NCI-H187 treated with DMSO at 0.1 percent for 48 hours (cell line): ENCODE results near the gene SNCA.

Experiments
- DNase-seq: peaks from one replicate; lab custom pipeline; 2025; lab: John Stamatoyannopoulos, UW

Gene SNCA

DNA sequence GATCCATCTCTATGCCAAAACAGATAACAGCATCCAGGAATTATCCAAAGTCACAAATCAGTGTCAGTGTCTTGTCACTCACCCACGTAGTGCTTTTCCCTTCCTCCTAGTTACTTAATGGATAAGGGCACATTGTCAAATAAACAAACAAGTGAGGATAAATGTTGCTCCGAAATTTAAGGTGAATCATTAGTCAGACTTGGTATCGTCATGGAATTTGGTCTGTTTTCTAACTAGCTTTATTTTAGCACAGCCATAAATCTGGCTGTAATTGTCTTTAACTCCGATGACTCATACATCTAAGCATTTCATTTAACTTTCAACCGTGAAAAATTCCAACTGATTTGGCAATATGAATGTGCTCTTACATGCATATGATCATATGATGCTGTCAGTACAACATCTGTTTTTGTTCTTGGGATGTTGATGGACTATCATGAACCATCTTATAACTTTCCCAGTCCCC, 83.3 kb downstream of the SNCA start:
- DNase-seq = no peak

DNA sequence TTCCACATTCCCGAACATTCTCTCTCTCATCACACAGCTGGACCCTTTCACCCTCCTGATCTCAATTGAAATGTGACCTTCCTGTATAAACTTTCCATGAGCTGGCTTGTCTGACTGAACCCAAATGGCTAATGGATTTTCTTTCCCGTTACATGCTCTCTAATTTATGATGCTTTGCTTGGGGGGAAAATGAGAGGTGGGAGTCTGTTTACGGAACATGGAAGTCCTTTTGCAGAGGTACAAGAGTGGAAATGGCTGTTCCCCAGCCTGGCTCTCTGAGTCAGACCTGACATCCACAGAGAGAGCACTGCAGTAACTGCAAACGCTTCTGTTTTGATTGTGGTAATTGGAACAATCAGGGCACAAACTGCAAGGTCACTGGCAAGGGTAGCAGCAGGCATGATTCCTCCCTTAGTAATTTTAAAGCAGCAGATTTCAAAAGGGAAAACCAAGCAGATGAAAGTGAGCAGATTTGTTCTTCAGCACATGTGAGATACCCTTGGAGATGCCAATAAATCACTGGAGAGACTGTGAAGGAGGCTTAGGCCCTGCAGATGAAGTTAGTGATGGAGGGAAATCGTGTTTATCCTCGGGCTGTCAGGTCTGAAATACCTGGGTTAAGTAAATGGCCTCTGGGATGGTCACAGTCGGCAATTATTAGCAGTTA, 83.9 kb downstream of the SNCA start:
- no peak for DNase-seq

DNA sequence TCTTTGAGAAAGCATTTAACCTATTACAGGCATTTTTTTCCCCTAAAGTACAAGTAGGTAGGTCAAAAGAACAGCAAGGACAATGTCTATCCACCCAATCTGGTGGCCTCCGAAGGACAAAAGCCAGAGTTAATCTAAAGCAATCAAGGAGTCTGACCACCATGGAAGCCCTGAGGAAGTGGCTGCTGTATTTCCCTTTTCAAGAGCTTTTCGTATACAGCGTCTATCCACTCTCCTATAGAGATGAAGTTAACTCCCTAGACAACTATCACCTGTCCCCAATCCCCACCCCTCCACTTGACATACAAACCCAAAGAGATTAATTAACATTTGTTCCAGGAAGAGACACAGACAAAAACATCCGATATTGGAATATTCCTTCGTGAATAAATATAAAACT, 85.5 kb downstream of the SNCA start:
- no peak for DNase-seq

DNA sequence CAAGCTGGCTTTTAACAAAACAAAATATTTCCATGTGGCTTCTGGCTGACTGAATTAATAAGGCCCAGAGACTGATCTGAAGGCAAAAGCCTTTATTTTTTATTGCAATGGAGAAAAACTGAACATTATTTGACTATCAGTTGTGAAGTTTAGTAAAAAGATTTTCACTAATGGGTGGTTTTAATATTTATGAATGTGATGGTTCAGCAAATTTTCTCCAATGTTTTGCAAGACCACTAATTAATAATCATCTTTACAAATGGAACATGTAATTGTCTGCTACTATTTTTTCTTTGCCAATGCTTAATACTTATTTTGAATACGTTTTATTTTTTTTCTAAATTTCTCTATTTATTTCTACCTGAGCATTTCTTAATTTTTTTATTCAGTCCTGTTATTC, 90.6 kb downstream of the SNCA start:
- DNase-seq = no peak

DNA sequence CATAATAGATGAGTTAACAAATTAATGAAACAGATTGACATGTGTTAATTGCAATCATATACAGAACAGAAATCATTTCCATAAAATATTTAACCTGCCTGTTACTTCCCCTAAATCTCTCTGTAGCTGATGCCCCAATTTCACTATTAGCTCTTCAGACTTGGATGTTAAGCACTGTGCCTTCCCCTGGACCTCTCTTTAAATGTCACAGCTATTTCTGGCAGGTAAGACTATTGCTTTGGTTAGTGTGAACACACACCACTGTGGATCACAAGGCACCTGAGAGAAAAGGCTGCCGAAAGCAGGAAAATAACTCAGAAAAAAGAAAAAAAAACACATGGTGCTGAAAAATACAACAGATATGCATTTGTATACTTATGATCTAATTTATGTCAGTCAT, 91.3 kb downstream of the SNCA start:
- no peak for DNase-seq

DNA sequence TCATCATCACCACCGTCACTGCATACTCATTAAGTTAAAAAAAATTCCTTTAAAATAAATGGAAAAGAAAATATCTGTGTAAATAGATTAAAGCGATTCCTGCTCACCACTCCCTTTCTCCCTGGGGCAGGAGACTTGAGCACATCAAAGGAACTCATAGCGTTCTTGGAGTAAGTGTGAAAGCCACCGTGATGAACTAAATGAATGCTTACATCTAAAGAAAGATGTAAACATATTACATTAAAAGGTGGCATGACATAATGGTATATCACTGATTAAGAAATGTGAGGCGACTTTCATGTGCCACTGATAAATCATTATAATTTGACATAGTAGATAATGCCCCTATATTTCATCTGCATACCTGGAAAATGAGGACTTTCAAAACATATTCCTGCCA, 92.0 kb downstream of the SNCA start:
- DNase-seq = no peak

DNA sequence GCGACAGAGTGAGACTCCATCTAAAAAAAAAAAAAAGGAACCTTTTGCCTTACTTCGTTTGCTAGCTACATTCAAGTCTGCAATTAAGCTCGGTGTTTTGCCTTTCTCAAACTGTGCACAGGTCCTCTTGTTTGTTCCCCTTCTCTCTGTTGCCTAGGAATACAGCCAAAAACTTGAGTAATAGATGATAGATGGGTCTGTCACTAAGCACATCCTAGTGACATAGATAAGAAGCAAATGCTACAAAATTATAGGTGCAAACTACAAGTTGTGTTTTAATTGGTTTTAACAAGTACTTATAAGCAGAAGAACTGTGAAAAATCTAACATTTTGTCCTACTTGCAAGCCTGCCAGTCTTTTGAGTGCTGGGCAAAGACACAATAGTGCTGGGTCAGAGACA, 95.2 kb downstream of the SNCA start:
- no peak for DNase-seq

DNA sequence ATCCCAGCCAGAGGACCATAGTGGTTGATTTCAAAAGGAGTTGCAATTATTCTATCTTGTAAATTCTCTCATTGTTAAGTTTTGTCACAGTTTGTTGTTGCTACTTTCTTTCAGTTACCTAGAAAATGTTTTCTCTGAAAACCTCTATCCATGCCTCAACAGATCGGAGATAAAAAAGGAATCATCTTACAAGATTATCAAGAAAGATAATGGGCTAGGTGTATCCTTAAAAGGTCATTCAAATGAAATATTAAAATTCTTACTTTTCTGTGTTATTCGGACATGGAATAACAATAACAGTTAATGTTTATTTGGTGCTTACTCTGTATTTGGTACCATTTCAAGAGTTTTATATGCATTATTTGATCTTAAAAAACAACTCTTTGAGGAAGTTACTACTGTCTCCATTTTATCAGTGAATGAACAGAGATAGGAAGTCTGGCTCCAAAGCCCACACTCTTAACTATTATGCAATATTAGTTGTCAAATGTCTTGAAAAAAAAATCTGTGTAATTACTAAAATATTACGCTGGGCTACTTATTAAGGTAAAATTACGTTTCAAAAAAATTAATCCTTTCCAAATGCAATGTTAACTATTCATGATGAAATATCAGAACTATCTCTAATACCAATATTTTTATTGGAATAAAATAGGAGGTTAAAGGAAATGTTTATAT, 97.5 kb downstream of the SNCA start:
- DNase-seq = no peak

DNA sequence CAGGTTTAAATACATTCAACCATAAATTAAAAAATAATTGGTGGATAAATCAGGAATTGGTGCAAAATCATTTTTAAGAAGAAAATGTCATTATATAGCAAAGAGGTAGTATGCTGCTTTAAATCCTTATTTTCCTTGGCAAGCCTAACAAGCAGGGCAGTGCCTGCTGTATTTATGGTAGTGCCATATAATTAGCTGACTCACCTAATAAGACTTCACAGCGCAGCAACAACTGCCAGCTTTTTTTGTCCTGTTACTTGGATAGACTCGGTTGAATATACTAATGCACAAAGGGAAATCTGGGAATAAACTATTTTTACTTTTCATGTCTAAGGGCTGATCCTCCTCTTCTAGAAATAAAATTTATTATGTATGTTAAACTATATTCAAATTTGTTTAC, 99.1 kb downstream of the SNCA start:
- no peak for DNase-seq

DNA sequence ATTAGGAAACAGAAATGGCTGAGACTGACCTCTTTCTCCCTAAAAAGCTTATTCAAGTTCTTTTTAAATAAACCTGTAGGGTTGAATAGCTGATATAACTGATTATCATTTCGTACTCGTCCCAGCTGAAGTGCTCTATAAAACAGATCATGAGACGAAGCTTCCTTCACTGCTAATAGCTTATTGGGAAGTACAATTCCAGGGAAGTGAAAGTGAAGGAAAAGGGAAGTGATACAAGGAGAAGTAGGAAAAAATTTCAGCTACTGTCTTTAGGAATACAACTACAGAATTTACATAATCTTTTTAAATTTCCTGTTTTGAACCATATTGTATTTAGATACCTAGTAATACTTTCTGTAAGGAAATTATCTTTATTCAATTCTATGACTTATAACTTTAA, 103.0 kb downstream of the SNCA start:
- no peak for DNase-seq

DNA sequence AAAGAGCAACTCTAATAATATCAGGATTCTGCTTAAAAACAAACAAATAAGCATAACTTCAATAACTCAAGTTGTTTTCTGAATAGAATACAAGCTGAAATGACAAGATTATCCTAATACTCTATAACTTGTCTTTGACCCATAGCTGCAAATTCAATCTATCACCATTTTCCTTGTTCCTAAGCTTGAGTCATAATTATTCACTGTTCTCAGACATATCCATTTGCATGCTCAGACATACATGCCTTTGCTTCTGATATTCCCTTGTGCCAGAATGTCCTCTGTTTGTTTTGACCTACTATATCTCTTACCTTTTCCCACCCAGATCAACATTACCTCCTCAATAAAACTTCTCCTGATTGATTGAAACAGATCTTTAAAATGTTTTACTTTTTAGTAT, 109.7 kb downstream of the SNCA start:
- DNase-seq = no peak

DNA sequence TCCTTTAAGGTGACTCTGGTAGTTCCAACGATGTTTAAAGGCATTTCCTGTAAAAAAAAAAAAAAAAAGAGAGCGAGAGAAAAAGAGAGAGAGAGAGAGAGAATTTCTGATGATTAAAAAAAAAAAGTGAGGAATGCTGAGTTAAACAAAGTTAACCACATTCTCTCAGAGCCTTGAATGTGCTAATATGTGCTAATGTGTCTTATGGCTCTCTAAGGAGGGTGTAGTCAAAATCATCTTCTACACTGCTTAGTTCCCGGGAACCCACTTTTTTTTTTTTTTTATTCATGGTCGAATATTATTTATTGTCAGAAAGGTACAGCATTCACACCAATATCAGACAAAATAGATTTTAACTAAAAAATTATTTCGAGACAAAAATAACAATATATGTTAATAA, 111.7 kb downstream of the SNCA start:
- no peak for DNase-seq

DNA sequence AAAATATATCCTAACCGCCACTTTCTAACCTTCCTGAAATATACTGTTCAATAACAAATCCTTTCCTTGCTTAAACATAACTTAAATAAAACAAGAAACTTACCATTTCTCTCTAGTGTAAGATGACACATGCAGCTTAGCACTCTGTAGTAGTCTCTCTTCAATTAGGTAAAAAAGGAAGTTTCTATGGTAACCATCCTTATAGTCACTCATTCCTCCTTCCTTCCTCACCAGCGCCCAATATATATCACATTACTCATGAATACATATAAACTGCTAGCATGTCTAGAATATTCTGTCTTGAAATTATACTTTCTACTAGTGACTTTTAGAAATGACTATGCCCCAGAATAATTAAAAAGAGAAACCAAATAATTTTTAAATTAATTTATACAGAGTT, 112.2 kb downstream of the SNCA start:
- no peak for DNase-seq

DNA sequence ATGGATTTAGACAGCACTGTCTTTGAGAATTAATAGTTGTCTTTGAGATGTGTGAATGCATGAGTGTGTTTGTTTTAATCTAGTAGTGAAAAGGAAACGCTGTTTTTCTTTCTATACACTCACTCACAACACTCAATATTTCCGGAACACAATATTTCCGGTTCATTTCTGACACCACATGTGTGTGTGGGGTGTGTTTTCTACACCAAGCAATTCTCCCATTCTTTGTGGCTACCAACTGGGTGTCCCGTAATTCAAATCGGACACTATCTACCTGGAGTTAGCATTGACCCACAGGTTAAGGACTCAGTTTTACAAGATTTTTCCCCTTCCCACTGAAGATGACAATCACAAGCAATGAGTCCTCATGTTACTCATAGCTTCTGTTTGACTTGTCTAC, 113.9 kb downstream of the SNCA start:
- no peak for DNase-seq

DNA sequence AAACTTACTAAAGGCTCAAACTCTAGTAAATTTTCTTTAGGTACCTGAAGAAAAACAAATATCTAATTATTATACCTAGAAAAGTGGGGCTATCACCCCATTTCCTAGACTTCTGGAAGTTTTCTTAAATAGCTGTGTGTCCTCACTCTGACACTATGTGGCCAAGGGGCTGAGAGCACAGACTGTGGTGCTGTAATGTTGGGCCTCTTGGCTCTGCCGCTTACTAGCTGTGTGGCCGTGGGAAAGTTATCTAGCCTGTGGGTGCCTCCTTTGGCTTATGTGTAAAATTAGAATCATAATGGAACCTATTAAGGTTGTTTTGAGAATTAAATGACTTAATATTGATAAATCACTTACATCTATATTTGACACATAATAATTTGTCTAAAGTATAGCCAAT, 114.4 kb downstream of the SNCA start:
- no peak for DNase-seq

DNA sequence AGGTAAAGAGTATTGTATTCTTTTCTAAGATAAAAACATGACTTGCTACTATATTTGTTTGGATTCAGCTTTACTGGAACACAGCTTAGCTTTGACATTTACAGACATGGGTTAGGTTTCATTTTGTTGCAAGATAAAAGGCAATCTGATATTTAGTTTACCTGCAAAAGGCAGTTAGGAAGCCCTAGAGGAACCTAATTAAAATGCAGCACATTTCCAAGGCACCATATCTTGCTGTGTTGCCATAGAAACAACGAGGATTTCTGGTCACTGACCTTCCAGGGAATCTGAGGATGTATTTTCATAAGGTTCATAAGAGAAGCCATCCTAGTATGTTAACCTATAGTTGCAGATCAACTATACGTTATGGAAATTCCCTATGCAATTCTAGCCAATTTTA, 116.0 kb downstream of the SNCA start:
- DNase-seq = no peak

DNA sequence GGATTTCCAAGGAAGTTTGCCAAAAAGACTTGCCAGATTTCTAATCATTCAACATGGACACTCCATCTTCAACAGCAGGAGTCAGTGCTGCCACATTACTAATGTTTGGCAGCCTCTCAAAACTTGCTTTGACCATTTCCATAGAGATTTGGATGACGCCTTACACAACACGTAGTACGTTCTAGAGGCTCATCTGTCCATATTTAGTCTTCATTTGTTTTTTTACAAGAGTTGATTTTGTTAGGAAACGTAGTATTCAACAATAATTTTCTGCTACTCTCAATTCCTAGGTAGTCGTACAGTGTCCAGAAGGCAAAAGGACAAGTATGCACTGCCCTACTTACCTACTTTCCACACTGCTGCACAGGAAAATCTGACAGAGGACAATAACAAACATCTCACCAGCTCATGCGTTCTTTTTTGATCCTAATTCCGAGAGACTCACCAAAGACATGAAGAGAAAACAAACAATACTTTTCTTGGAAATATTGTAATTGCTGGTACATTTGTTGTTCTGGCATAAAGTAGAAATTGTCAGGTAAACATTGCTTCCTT, 117.3 kb downstream of the SNCA start:
- no peak for DNase-seq

DNA sequence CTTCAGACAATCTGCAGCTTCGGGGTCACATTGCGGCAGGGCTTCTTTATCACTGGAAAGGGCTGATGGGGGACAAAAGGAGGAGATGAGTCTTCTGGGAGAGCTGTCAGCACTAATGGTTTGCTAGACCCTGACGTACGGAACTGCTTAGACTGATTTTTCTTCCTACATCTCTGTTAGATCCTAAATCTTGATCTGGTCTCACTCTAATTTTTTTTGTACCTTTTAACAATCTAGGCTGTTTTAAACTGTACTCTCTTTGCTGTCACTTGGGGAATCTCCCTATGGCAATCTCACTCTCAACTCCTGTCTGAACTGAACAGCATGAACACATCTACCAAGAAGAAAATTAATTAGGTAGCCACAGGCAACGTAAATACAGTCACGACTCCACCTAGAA, 120.1 kb downstream of the SNCA start:
- DNase-seq = no peak

DNA sequence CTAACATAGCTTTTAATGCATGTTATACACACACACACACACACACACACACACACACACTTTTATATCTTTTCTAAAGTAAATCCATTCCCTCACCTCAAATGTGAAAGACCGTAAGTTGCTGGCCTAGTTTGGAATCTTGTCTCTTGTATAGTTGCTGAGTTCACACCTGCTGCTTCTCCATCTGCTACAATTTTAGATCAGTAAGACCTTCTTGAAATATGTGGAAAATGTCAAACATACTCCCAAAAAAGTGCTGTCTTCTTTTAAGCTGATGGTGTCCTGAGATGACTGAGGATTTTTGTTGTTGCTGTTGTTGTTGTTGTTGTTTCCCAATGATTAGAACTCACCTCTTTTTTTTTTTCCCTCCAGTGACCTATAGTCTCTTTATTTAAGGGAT, 121.3 kb downstream of the SNCA start:
- no peak for DNase-seq

DNA sequence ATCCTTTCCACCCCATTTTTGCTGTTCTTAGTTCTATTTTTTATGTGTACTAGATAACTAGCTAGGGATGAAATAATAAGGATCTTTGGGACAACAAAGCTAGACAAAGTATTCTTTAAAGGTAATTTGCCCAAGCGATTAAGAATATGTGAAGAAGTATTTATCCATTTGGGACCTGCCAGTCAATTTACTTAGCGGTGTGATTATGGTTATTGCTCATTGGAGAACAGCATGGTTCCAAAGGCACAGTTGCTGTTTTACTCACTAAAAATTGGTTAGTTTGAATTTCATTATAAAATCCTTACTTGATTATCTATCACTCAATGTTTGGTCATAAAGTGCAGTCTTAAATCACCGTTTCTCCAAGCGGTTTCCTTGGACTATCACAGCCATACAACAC, 124.1 kb downstream of the SNCA start:
- DNase-seq = no peak

DNA sequence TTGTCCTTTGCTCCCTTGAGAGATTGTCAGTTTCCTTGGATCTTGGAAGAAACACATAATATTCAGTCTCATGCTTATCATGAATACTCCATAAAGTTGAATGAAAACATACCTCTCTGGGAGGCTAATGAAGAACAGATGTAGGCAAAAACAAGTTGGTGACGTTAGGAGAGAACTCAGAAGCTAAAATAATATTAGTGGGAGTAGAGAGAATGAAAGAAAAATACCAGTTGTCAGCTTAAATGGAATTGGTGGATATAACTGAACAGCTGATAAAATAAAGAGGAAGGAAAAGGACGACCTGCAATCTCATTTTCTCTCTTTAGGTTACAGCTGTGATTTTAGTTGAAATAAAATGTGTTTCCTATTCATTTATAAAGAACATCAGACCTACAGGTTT, 124.8 kb downstream of the SNCA start:
- no peak for DNase-seq

DNA sequence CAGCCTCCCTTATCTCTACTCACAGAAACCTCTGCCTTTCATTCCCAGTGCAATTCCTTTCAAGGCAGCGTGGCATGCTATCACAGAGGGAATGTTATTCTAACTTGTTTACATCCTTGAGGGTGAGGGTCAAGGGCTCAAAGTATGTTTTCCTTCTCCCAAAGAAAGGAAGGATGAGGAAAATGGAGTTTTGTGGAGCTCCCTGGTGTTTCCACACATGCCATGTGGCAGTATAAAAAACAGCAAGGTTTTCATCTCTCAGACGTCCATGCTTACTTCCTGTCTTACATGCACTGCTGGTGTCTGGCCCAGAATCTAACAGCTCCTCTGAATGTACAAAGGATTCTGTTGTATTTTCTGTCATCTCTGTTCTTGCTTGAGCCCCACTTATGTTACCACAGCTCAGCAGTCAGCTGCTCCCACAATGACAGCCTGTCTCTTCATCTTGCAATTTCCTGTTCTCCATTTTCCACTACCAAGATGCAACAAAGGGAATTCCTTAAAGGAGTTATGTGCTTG, 128.0 kb downstream of the SNCA start:
- DNase-seq = no peak

DNA sequence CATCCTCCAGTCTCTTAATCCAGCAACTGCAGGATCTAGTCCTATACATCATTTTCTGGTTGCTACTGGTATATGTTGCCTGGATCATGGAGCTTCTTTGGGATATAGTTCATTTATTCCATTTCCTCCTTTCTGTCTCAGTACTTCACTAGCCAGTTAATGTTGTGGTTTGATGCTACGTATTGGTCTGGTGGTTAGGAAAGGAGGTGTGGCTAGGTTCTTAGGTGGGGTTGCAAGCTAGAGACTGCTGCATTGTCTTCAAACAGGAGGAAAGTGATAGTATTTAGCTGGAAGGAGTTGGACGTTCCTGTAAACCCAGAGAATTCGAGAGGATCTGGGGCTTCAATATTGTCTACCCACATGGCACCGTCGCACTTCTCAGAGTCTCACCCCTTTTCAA, 129.5 kb downstream of the SNCA start:
- DNase-seq = no peak
